Measurements from ENCODE around the gene EPHA6. TPM values are rescaled to one million over a fixed set of nuclear protein-coding genes. Genes with fewer than 3 reads are reported as not detected.

EPHA6 gene
- total and polyA plus RNA-seq, 9 of the 15 experiments (the other 6 are each of a cell fraction or from before 2014, with no cell fraction given), result not detected

- intact Hi-C loops (cut with micrococcal nuclease), result no loop called here
- H3K9me3 ChIP-seq (replicated peaks; ENCODE audit: control insufficient read depth, insufficient read depth, low read depth, low read length), result no peaks in the 10 kb centered on the region
- no peak overlapping the region for H3K9ac ChIP-seq (ENCODE audit: insufficient read depth in 1 of 2, low read depth in 2 of 2, low read length in 2 of 2)
- CTCF ChIA-PET (ENCODE audit: low intra/inter-chr PET ratio), result no interaction called here
- H3K79me2 ChIP-seq (ENCODE audit: control insufficient read depth, insufficient read depth, low read length), result no peaks in the 10 kb centered on the region
- no peaks in the 10 kb centered on the region for H4K20me1 ChIP-seq (replicated peaks; ENCODE audit: control insufficient read depth, insufficient read depth, low read length)
- ATAC-seq, result no peak
- no peaks in the 10 kb centered on the region for H3K36me3 ChIP-seq (ENCODE audit: control insufficient read depth, insufficient read depth, low read length)
- in situ Hi-C loops (cut with MboI), result no loop called here
- no peaks in the 10 kb centered on the region for H3K4me1 ChIP-seq (replicated peaks in 1 of 2; ENCODE audit: control insufficient read depth in 2 of 2, insufficient read depth in 2 of 2, low read length in 2 of 2)
- POLR2A ChIA-PET, result no interaction called here
- no peaks in the 10 kb centered on the region for H3K27me3 ChIP-seq (ENCODE audit: control insufficient read depth in 2 of 2, insufficient read depth in 2 of 2, low read length in 2 of 2)
- WGBS (ENCODE audit: insufficient coverage, low coverage, missing lambda C conversion rate), result 0% methylated on average over 2 of the region's 2 CpGs
- BruUV-seq (replicated peaks), result no TSS peak
- no peak overlapping the region for H3K27ac ChIP-seq (ENCODE audit: extremely low read depth, low read depth, low read length)
- FAIRE-seq, result no peak
- DNase-seq (ENCODE audit: extremely low read depth in 1 of 4, low spot score in 3 of 4), result no peak
- no peak overlapping the region for H2AFZ ChIP-seq (ENCODE audit: low read depth, low read length)
- no peaks in the 10 kb centered on the region for H3K9me1 ChIP-seq (ENCODE audit: control insufficient read depth, insufficient read depth, low read length)
- H3K4me3 ChIP-seq, result no peak overlapping the region
- no peak overlapping the region for H3K4me2 ChIP-seq (ENCODE audit: insufficient read depth, low read length)
- TF ChIP-seq ARHGAP35 (IDR thresholded peaks at IDR 0.05; ENCODE audit: partially characterized antibody) (no peak), PHTF2 (CRISPR knock-in tag; IDR thresholded peaks at IDR 0.05) (no peak), ZBTB11 (CRISPR knock-in tag; IDR thresholded peaks at IDR 0.05) (no peak), ZMIZ1 (IDR thresholded peaks at IDR 0.05; ENCODE audit: low read depth in 2 of 2, low read length in 2 of 2) (no peak), AFF1 (IDR thresholded peaks at IDR 0.05; ENCODE audit: low read depth in 1 of 2, partially characterized antibody in 2 of 2) (no peak), RCOR1 (IDR thresholded peaks at IDR 0.05; ENCODE audit: borderline replicate concordance in 1 of 2, low read depth in 2 of 2, low read length in 2 of 2) (no peak)
Observed at GRCh38 chr3:97692831-97693230, 878.4 kb downstream of the EPHA6 start.

Measured in K562 (cell line).